Measurements from ENCODE around the gene MTX3.

MTX3 gene

DNA sequence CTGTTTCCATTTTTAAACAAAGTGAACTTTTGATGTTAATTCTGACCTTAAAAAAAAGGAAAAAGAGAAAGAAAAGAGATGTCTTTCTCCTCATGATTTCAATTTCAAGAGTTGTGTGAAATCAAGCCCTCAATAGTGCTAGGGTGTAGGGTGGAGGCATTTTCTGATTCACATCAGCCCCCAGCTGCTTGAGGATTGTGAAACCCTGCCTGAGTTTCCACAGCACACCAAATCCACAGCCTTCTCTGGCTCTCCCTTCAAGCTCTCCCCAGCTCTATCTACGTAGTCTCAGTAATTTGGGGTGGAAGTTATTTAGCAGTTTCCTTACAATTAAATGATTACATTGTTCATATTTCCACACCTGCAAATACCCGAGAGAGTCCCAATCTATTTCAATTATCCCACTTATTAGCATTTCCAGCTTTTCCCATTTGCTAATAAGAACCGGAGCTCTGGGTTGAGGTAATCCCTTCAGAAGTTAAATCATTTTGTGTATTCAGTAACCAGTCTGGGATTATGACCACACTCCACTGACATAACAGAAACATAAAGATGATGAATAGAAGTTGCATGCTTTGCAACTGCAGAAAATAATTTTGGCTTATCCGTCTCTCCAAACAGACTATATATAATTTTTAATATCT, 54.9 kb downstream of the MTX3 start:
- no peak for DNase-seq (ENCODE audit: low read depth in 1 of 2, low spot score in 1 of 2)

DNA sequence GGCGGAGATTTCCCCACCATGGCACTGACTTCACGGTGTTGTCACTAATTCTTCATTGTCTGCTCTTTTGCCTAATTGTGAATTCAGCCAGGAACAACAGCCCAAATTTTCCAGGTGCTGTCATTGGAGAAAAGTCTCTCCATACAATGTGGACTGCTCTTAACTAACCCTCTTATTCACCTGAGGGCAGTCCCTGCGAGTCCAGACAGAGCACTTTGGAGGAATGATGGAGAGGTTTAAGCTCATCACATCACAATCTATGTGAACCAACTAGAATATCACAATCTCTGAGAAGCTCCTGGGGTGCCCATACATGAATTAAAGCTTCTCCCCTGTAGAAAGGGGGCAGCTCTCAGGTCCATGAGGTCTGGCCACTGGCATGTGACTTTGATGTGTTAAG, 56.4 kb downstream of the MTX3 start:
- no peak for DNase-seq (ENCODE audit: low read depth in 1 of 2, low spot score in 1 of 2)

DNA sequence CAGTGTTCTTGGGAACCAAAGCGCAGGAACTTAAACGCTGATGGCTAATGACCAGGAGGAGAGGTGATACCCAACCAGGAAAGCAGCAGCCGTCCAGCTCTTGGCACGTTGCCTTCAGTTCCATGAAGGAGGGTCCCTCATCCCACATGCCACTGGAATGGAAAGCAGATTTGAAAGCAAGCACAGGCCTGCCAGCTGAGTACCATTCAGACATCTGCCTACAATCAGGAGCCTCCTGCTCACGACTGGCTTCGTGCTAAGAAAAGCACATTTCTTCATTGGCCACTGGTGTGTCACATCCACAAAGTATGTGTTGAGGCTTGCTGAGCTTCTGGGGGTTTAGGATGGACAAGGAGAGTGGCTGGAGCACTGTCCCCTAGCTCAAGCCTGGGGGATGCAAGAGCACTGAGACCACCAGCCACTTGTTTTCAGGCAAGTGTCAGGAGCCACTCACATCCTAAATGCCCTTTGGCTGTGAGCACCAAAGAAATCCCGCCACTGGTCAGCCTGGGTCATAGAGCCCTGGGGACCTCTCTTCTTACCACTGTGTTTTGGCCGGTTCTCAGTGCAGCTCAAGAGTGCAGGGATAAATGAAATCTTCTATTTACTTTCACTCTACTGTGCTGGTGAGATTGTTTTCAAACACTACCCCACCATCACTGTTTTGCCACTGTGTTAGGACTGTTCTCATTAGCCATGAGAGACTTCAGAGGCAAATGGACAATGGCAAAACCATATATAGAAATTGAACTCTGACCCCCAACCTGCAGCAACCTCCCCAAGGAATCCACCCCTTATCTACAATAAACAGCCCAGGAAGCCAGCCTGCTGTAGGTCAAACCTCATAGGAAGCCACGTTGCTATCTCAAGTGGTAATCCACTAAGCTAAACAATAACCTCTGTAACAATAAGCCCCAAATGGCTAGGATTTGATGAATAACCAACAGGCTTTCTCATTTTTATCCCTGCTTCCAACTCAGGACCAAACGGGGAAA, 58.3 kb downstream of the MTX3 start:
- no peak for DNase-seq (ENCODE audit: low read depth in 1 of 2, low spot score in 1 of 2)

DNA sequence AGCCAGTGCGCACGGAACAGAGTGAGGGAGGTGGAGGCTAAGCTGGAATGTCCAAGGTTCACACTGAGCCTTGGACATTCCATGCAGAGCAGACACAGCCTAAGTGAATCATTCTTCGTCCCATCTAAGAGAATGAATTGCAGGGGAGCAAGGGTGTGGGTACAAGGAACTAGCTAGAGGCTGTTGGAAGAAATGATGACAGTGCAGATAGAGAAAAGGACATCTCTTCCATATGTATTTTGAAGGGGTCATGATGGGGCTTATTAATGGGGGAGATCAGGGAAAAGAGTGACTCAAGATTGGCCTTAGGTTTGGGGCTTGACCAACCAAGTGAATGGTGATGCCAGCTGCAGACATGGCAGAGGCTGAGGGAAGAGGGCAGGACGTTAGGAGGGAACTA, 59.2 kb downstream of the MTX3 start:
- no peak for DNase-seq (ENCODE audit: low read depth in 1 of 2, low spot score in 1 of 2)

DNA sequence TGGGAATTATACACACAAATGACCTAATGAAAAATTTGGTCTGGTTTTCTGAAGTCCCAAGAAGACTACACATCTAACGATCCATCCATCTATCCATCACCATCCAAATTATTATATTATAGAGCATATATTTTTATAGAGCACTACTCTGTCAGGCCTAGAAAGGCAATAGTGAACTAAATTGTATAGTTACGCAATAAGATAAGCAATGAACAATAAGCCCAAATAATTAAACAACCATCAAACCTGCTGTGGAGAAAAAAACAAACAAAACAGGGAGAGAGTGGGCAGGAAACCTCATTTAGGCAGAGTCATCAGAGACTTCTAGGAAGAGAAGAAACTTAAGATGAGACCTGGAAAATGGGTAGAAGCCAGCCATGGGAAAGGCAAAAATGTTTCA, 59.7 kb downstream of the MTX3 start:
- no peak for DNase-seq (ENCODE audit: low read depth in 1 of 2, low spot score in 1 of 2)

DNA sequence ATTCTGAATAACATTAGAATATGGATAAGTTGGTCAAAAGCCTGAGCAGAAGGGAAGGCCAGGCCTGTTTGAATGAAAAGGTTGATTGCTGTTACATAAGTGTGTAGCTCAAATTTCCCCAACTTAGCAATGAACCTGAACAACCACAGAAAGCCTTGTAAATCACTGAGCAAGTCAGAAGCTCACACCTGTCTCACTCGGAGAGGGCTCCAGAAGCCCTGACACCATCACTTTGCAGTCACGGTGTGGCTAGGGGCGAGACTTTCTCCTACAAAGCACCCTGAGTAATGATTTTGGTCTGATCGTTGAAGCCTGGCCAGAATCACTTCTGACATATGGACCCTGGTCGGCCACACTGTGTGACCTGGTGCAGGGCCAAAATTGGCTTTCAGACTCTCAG, 62.0 kb downstream of the MTX3 start:
- no peak for DNase-seq (ENCODE audit: low read depth in 1 of 2, low spot score in 1 of 2)
